DMS53 treated with DMSO at 0.1 percent for 48 hours (cell line): ENCODE data around the gene HIPK3.

Experiments used
- DNase-seq: peaks from one replicate; lab custom pipeline; 2025; ENCODE audit not compliant: unreplicated experiment; lab: John Stamatoyannopoulos, UW

HIPK3 gene

DNA sequence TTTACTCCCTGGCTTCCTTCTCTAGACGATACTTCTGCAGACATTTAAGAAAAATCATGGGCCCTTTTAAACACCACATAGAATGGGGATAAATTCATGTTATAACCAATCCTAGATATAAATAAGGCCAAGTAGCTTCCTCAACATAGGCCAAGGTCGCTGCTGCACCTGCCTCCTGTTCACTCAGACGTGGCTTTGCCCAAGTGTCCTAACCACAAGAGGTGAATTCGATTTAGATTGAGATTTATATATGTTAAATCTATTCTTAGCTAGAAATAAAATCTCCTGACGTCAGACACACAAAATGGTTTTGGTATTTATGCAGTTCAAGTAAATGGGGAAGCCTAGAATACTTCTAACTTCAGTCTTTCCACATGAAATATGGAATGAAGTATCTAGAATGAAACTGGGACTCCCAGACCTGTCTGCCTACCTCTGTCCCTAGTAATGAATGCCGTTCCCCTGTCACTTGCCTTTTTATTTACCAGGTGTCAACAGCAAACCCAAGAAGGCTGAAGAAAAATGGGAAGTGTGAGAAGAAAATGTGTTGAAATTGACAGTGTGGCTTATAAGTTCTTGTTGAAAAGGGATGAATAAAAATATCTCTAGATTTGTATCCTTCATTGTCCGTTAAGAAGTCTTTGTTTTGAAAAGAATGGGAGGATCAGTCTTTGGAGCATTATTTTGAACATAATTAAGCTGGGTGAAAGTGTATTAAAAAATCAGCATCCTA lies 131.8 kb downstream of the HIPK3 start:
- no peak for DNase-seq

DNA sequence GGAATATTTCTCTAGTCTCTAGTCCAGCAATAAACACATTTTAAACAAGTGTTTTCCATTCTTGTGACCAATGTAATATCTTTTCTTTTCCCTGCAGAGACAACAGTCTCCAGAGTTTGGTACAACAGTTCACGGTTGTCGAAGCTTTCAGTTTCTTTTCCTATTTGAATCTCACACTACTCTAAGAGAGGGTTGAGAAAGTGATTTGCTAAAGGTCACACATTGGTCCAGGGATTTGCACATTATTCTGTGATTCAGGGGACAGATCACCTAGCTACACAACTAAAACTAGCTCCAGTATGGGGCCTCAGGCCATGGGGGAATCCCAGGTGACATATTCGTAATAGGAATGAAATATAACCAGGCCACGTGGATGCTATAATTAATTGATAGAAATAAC lies 132.5 kb downstream of the HIPK3 start:
- DNase-seq, result no peak

DNA sequence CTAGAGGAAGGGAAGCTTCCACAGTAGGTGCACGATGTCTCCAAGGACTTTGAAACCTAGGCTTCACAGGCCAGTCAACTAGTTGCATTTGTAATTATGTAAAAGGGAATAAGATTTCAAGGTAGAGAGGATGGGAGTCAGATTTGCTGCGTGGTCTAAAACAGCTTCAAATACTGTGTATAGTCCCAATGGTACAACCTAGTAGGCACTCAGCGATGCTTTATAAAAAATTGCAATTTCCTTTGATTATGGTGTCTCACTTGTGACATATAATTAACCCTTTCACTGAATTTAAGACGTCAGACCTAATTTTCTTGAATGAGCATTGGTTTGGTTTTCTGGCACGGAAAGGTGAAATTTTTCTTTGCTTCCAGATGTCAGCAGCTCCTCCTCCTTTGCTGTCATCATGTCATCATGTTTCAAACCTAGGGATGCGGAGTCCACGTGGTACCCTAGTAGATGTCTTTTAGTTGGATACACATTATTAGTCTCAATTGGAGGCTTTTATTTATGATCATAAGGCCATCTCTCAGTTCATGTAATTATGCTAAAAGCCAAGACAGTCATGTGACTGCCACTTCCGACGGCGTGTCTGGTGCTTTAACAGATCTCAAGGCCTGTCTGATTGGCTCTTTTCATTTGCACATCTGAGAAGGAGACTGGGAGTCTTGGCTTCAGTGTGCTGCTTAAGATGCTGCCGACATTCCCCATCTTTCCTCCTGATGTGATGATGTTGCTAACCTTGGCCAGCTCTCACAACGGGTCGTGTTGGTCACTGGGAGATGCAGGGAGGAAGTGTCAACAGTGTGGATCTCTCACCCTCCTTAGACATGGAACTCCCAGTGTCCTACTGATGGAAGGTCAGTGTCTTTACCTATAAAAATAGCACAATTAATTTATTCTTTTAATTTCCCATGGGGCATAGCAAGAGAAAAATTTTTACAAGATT lies 134.0 kb downstream of the HIPK3 start:
- no peak for DNase-seq

DNA sequence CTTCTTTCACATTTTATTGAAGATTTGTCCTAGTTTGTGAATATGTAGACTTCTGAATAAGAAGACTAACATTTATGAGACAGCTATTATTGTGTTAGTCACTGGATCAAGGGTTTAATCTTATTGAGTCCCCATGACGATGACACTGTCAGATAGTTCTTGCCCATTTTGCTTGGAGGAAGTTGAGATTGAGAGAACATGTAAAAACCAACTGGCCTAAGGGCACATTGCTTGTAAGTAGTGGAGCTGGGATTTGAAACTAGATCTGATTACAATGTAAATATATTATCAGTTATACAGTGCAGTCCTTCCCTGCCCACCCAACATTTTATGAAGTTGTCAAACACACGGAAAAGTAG lies 134.7 kb downstream of the HIPK3 start:
- DNase-seq, result no peak

DNA sequence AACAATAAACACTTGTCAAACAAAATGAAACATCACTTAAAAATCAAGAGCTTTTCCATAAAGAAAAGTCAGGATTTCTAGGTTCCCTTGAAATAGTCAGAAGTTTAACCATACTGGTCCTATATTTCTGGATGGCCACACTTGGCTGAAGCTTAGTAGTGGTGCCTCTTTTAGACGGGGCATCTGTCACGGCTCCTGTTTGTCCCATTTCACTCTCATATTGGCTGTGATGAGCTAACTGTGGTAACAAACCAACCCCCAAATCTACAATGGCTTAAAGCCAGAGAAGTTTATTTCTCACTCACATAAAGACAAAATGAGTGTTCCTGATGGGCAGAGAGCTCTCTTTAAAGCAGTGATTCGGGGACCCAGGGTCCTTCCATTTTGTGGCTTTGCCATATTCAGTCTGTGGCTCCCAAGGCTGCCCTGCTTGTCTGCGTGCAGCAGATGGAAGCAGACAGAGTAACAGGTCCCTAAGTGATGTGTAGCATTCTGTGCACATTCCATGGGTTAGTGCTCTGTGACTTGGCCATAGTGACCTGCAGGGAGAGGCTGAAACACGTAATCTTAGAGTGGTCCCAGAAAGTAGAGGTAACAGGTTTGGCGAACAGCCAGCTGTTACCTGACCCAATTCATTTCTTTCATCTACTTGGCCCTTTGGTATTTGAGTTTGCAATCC lies 137.4 kb downstream of the HIPK3 start:
- DNase-seq, result no peak

DNA sequence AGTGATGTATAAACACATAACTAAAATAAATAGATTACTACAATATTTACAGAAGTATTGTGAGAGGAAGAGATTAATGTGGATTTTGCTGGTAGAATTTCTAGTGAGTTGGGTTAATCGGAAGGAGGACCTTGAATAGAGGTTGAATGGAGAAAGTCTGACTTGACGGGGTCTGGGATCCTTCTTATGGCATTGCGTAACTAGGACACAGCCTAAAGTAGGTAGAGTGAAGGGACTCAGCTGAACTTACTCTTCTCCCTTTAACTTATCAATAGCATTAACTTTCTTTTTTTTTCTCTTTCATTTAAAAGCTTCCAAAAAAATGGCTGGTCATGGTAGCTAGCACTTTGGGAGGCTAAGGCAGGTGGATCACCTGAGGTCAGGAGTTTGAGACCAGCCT lies 139.2 kb downstream of the HIPK3 start:
- no peak for DNase-seq

DNA sequence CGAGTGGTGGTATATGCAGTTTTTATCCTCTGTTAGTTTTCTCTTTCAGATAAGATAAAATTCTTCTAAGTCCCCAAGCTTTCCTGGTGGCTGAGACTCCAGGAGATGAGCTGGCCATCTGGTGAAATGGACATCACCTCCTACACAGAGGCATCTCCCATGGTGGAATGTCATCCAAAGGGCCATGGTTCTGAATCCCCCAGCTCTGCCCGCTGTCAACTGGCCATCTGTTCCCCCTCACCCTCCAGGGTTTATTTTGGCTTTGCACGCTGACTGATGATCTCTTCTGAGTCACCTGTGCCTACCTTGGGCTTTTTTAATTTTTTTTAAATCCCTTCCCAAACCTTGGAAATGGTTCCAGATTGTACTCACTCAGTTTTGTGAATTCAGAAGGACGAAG lies 142.2 kb downstream of the HIPK3 start:
- DNase-seq, result no peak

DNA sequence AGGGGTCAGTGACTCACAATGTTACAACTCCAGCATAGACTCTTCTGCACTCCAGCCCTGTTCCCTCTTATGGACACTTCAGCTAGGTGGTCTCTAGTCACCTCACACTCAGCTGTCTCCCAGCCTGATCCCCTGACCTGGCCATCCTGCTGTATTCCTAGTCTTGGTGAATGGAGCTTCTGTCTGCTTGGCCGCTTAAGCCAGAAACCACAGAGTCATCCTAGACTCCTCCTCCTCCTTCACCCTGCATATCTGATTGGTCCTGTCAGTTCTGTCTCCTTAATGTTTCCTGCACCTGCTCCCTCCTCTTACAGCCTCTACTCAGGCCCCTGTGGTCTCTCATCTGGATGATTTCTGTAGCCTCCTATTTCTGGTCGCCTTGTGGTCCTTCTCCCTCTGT lies 144.9 kb downstream of the HIPK3 start:
- DNase-seq, result no peak

DNA sequence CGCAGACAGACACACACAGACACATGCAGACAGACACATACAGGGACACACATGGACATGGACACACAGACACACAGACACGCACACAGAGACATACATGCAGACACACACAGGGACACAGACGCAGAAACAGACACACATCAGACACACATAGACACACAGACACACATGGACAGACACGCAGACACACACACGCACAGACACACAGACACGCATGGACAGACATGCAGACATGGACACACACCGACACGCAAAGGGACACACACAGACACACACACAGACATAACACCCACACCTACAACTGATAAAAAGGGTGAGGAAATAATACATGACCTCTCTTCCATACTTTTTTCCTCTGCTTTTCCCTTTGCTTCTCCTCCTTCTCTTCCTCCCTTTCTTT lies 146.2 kb downstream of the HIPK3 start:
- no peak for DNase-seq

DNA sequence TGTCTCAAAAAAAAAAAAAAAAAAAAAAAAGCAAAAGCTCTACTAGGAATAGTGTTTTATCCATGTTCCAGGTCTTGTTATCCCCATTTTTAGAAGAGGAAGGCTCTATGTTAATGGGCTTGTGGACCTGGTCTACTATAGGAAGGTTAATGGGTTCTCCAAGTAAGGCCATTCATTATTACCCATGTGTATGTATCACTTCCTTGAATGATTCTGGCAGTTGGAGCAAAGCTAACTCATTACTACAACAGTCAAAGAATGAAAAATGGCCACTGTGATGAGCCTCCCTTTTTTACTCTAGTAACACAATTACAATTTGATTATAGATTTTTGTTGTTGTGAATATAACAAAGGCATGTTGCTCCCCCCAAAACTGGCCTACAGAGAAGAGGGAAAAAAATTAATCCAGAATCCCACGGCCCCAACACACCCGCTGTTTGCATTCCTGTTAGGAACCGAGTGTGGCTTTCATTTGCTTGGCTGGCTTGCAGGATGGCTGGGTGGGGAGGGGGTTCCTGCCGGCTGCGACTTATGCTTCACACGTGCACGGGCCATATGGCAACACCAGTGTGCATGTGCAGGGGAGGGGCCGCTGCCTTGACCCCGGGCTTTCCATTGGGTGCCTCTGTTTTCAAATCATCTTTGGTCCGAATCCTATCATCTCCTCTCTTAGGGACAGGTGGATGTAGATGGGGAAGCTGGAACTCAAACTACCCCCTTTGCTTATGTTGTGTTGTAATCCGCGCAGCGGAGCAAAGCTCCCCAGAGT lies 148.8 kb downstream of the HIPK3 start:
- DNase-seq, result no peak
